Astrocyte (in vitro differentiated cells and primary cell): Measurements from ENCODE around the gene RALA.

Experiments used
- CTCF ChIP-seq: IDR thresholded peaks from 2 replicates; pipeline ENCODE4 v1.5.1; 2011; ENCODE audit warnings: low read depth, mild to moderate bottlenecking, inconsistent platforms, low read length, moderate library complexity; ENCODE audit not compliant: insufficient read depth
- EZH2 ChIP-seq: IDR thresholded peaks from 2 replicates; pipeline ENCODE4 v1.6.1; 2012; ENCODE audit warnings: mild to moderate bottlenecking, low read length, inconsistent platforms; ENCODE audit not compliant: insufficient read depth

- no peak for TF ChIP-seq CTCF
- TF ChIP-seq EZH2 = no peak
Observed at GRCh38 chr7:39672176-39672575, 48.8 kb downstream of the RALA start.
